WTC11 (cell line): ENCODE measurements around the gene D2HGDH. TPM values are rescaled to one million over a fixed set of nuclear protein-coding genes. Genes with fewer than 3 reads are reported as not detected.
A peak's percentile ranks its signal among the peaks of the same experiment; 100 is the strongest.

ENCODE experiments used
- ATAC-seq: fragments of 200-7000 bp; cut with Tn5 transposase; 2 replicates; pipeline ENCODE4 v1.10.0; 2021; ENCODE audit warnings: mild to moderate bottlenecking, moderate library complexity
- CTCF ChIA-PET: fragments of 300-600 bp; sonication (Branson Sonifier 250); formaldehyde crosslinking; loops from one replicate; lab custom pipeline; 2021; ENCODE audit warnings: antibody characterized with exemption; lab: Charles Lee
- POLR2A ChIA-PET: fragments of 350-600 bp; sonication (Branson Sonifier 250); formaldehyde crosslinking; loops from one replicate; lab custom pipeline; 2021; ENCODE audit warnings: antibody characterized with exemption; lab: Charles Lee
- DNase-seq: peaks from one replicate; pipeline ENCODE4 v3.0.0; 2021; ENCODE audit warnings: low spot score
- H3K27ac Mint-ChIP-seq: 2 replicates; pipeline ENCODE4 v1.8.0; 2021; ENCODE audit warnings: mixed read lengths
- H3K27me3 Mint-ChIP-seq: 2 replicates; pipeline ENCODE4 v1.8.0; 2021; ENCODE audit warnings: low read depth, mild to moderate bottlenecking, moderate library complexity, mixed read lengths
- H3K36me3 Mint-ChIP-seq: 2 replicates; pipeline ENCODE4 v1.8.0; 2021; ENCODE audit warnings: mixed read lengths
- H3K4me1 Mint-ChIP-seq: 2 replicates; pipeline ENCODE4 v1.8.0; 2022; ENCODE audit warnings: mixed read lengths
- H3K4me3 Mint-ChIP-seq: 2 replicates; pipeline ENCODE4 v1.8.0; 2021; ENCODE audit warnings: mild to moderate bottlenecking, moderate library complexity, mixed read lengths
- H3K9me3 Mint-ChIP-seq: 2 replicates; pipeline ENCODE4 v1.8.0; 2021; ENCODE audit warnings: mixed read lengths
- ATF2 ChIP-seq: sonication (generic); formaldehyde crosslinking; IDR thresholded peaks from 2 replicates; pipeline ENCODE4 v1.8.1; 2022; ENCODE audit warnings: low read depth, missing genetic modification reagents, borderline replicate concordance
- ATF6 ChIP-seq: sonication (generic); formaldehyde crosslinking; IDR thresholded peaks from 2 replicates; pipeline ENCODE4 v1.8.1; 2023; ENCODE audit warnings: mild to moderate bottlenecking, missing genetic modification reagents
- CDX4 ChIP-seq: fragments of 250-450 bp; sonication (Bioruptor Pico); IDR thresholded peaks from 2 replicates; pipeline ENCODE4 v1.9.0; 2021; ENCODE audit warnings: moderate library complexity, mild to moderate bottlenecking, inconsistent platforms, borderline replicate concordance
- ELF4 ChIP-seq: sonication (generic); formaldehyde crosslinking; IDR thresholded peaks from 2 replicates; pipeline ENCODE4 v1.8.1; 2022; ENCODE audit warnings: low read depth, mild to moderate bottlenecking, moderate library complexity, missing genetic modification reagents
- ETV6 ChIP-seq: sonication (generic); formaldehyde crosslinking; IDR thresholded peaks from 2 replicates; pipeline ENCODE4 v1.8.1; 2022; ENCODE audit warnings: mild to moderate bottlenecking, missing genetic modification reagents
- FOXJ3 ChIP-seq: sonication (generic); formaldehyde crosslinking; IDR thresholded peaks from 2 replicates; pipeline ENCODE4 v1.9.0; 2021; ENCODE audit warnings: missing genetic modification reagents, mild to moderate bottlenecking, borderline replicate concordance
- GTF2I ChIP-seq: fragments of 250-450 bp; sonication (Bioruptor Pico); conservative IDR thresholded peaks from 2 replicates; pipeline ENCODE4 v1.4.0; 2021; ENCODE audit warnings: mild to moderate bottlenecking
- JAZF1 ChIP-seq: fragments of 250-450 bp; sonication (Bioruptor Pico); IDR thresholded peaks from 2 replicates; pipeline ENCODE4 v1.9.0; 2021; ENCODE audit warnings: moderate library complexity, mild to moderate bottlenecking, inconsistent platforms
- KAT7 ChIP-seq: sonication (generic); formaldehyde crosslinking; IDR thresholded peaks from 2 replicates; pipeline ENCODE4 v1.8.1; 2023; ENCODE audit warnings: missing genetic modification reagents, mild to moderate bottlenecking, borderline replicate concordance
- MAX ChIP-seq: sonication (generic); formaldehyde crosslinking; IDR thresholded peaks from 2 replicates; pipeline ENCODE4 v1.8.0; 2022; ENCODE audit warnings: mild to moderate bottlenecking, missing genetic modification reagents
- PRRX2 ChIP-seq: fragments of 250-450 bp; sonication (Bioruptor Pico); IDR thresholded peaks from 2 replicates; pipeline ENCODE4 v1.8.0; 2021; ENCODE audit warnings: mild to moderate bottlenecking
- RELA ChIP-seq: sonication (generic); formaldehyde crosslinking; IDR thresholded peaks from 2 replicates; pipeline ENCODE4 v1.8.1; 2022; ENCODE audit warnings: missing genetic modification reagents, mild to moderate bottlenecking, borderline replicate concordance
- SMAD4 ChIP-seq: sonication (generic); formaldehyde crosslinking; IDR thresholded peaks from 2 replicates; pipeline ENCODE4 v1.8.0; 2022; ENCODE audit warnings: mild to moderate bottlenecking, missing genetic modification reagents
- USF1 ChIP-seq: sonication (generic); formaldehyde crosslinking; IDR thresholded peaks from 2 replicates; pipeline ENCODE4 v1.8.0; 2022; ENCODE audit warnings: mild to moderate bottlenecking, missing genetic modification reagents
- ZNF219 ChIP-seq: sonication (generic); formaldehyde crosslinking; IDR thresholded peaks from 2 replicates; pipeline ENCODE4 v1.8.0; 2023; ENCODE audit warnings: missing genetic modification reagents, mild to moderate bottlenecking, borderline replicate concordance
- ZNF263 ChIP-seq: sonication (generic); formaldehyde crosslinking; IDR thresholded peaks from 2 replicates; pipeline ENCODE4 v1.8.1; 2022; ENCODE audit warnings: low read depth, mild to moderate bottlenecking, moderate library complexity, missing genetic modification reagents
- ZNF423 ChIP-seq: fragments of 250-450 bp; sonication (Bioruptor Pico); IDR thresholded peaks from 2 replicates; pipeline ENCODE4 v2.1.2; 2022; ENCODE audit warnings: mild to moderate bottlenecking, moderate library complexity
- total RNA-seq: library from RNA; stranded (reverse); gene quantifications from 3 replicates; pipeline ENCODE4 v1.2.3, GENCODE V29; 2021
- TF ChIP-seq, protein P1 (sequence below): sonication (generic); formaldehyde crosslinking; IDR thresholded peaks from 2 replicates; pipeline ENCODE4 v1.8.0; 2023; ENCODE audit warnings: missing genetic modification reagents, mild to moderate bottlenecking, borderline replicate concordance
- TF ChIP-seq, protein P2 (sequence below): sonication (generic); formaldehyde crosslinking; IDR thresholded peaks from 2 replicates; pipeline ENCODE4 v1.8.1; 2022; ENCODE audit warnings: mild to moderate bottlenecking, moderate library complexity, missing genetic modification reagents

Gene D2HGDH
- total RNA-seq, 1 experiment from 2014 or later, result 22.7 TPM

GRCh38 chr2:241701399-241702154, 32.9 kb upstream of the D2HGDH start, which contains the start of gene ING5 (continued):
- TF ChIP-seq ATF2 (CRISPR knock-in tag), result no peak

- ChIA-PET CTCF (interaction anchor here (0.6 to 4.1 kb wide), 19 partner anchors 10 to 1676 kb away, joined by 3 to 30 read pairs (median 5); partner anchors contain the start of genes D2HGDH and DTYMK), POLR2A (interaction anchor here (1.5 to 3.0 kb wide), 2 partner anchors 15 to 387 kb away, joined by 4 to 28 read pairs; partner anchors contain the start of genes DTYMK and HDLBP)
- Mint-ChIP-seq H3K27ac (peak overlapping the region; percentile 22; the same call in 1 of the 2 replicates), H3K4me1 (peaks cover 12% of the 10 kb centered on the region), H3K27me3 (no peaks in the 10 kb centered on the region), H3K4me3 (peak overlapping the region; percentile 83), H3K9me3 (0 out of 2 replicates have a peak, but pooled peaks cover 7% of the 10 kb centered on the region), H3K36me3 (peaks cover 25% of the 10 kb centered on the region)
- DNase-seq, result peak; percentile 92
- peak; percentile 73 for ATAC-seq
- TF ChIP-seq USF1, result no peak; the same call in 1 of the 2 replicates
- no peak for TF ChIP-seq FOXJ3 (CRISPR knock-in tag)
- no peak for TF ChIP-seq ETV6
- no peak for TF ChIP-seq PRRX2
- peak; percentile 69 for TF ChIP-seq MAX (CRISPR knock-in tag)
- no peak for TF ChIP-seq ZNF423 (CRISPR knock-in tag)
- TF ChIP-seq, protein P1, sequence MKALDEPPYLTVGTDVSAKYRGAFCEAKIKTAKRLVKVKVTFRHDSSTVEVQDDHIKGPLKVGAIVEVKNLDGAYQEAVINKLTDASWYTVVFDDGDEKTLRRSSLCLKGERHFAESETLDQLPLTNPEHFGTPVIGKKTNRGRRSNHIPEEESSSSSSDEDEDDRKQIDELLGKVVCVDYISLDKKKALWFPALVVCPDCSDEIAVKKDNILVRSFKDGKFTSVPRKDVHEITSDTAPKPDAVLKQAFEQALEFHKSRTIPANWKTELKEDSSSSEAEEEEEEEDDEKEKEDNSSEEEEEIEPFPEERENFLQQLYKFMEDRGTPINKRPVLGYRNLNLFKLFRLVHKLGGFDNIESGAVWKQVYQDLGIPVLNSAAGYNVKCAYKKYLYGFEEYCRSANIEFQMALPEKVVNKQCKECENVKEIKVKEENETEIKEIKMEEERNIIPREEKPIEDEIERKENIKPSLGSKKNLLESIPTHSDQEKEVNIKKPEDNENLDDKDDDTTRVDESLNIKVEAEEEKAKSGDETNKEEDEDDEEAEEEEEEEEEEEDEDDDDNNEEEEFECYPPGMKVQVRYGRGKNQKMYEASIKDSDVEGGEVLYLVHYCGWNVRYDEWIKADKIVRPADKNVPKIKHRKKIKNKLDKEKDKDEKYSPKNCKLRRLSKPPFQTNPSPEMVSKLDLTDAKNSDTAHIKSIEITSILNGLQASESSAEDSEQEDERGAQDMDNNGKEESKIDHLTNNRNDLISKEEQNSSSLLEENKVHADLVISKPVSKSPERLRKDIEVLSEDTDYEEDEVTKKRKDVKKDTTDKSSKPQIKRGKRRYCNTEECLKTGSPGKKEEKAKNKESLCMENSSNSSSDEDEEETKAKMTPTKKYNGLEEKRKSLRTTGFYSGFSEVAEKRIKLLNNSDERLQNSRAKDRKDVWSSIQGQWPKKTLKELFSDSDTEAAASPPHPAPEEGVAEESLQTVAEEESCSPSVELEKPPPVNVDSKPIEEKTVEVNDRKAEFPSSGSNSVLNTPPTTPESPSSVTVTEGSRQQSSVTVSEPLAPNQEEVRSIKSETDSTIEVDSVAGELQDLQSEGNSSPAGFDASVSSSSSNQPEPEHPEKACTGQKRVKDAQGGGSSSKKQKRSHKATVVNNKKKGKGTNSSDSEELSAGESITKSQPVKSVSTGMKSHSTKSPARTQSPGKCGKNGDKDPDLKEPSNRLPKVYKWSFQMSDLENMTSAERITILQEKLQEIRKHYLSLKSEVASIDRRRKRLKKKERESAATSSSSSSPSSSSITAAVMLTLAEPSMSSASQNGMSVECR (CRISPR knock-in tag), result peak; percentile 54; the same call in 1 of the 2 replicates
- no peak for TF ChIP-seq RELA (CRISPR knock-in tag)
- no peak for TF ChIP-seq ELF4 (CRISPR knock-in tag)
- TF ChIP-seq SMAD4 (CRISPR knock-in tag), result no peak
- TF ChIP-seq ZNF219 (CRISPR knock-in tag), result no peak
- TF ChIP-seq ZNF263 (CRISPR knock-in tag), result no peak
- TF ChIP-seq GTF2I (CRISPR knock-in tag), result no peak
- TF ChIP-seq CDX4, result no peak
- TF ChIP-seq ATF2 (CRISPR knock-in tag), result no peak
- TF ChIP-seq, protein P2, sequence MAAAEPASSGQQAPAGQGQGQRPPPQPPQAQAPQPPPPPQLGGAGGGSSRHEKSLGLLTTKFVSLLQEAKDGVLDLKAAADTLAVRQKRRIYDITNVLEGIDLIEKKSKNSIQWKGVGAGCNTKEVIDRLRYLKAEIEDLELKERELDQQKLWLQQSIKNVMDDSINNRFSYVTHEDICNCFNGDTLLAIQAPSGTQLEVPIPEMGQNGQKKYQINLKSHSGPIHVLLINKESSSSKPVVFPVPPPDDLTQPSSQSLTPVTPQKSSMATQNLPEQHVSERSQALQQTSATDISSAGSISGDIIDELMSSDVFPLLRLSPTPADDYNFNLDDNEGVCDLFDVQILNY (CRISPR knock-in tag), result 0 out of 2 replicates have a peak, but pooled peaks have one; percentile 48
- no peak for TF ChIP-seq ATF6 (CRISPR knock-in tag)
- 0 out of 2 replicates have a peak, but pooled peaks have one; percentile 5 for TF ChIP-seq KAT7 (CRISPR knock-in tag)
- TF ChIP-seq JAZF1 (CRISPR knock-in tag), result no peak
Measured at GRCh38 chr2:241702155-241703031, 32.0 kb upstream of the D2HGDH start.
